NCI-H2171 (cell line): ENCODE data around the gene TSKU.
"Not testable (repeated sequence)": the region's sequence is repeated elsewhere in the genome, so short reads cannot be mapped to it uniquely, and the experiment has no call there.

Experiments
- DNase-seq: peaks from one replicate; lab custom pipeline; 2025; lab: John Stamatoyannopoulos, UW

The TSKU gene

DNA sequence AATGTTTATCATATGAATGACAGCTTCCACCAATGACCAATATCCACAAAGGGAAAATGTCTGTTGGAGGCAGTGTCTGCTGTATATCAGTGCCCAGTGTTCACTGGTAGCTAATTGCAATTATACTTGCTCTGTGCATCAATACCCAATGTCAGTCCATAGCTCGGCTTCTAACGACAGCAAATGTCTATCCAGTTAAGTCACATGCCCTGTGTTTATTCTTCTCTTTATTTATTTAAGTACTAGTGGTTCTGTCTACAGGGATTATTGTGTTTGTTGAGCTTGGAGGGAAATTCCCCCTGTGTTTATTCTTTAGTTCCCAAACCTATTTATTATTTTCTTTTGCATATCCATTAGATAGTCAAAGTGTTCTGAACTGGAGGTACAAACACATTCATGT, 18.6 kb downstream of the TSKU start:
- no peak for DNase-seq

DNA sequence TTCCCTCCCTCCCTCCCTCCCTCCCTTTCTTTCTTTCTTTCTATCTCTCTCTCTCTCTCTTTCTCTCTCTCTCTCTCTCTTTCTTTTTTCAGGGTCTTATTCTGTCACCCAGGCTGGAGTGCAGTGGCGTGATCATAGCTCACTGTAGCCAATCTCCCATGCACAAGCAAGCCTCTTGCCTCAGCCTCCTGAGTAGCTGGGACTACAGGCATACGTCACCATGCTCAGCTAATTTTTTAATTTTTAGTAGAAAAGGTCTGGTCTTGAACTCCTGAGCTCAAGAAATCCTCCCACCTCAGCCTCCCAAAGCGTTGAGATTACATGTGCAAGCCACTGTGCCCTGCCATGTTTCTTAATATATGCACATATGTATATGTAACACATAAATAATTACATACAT, 19.0 kb downstream of the TSKU start:
- DNase-seq = no peak

DNA sequence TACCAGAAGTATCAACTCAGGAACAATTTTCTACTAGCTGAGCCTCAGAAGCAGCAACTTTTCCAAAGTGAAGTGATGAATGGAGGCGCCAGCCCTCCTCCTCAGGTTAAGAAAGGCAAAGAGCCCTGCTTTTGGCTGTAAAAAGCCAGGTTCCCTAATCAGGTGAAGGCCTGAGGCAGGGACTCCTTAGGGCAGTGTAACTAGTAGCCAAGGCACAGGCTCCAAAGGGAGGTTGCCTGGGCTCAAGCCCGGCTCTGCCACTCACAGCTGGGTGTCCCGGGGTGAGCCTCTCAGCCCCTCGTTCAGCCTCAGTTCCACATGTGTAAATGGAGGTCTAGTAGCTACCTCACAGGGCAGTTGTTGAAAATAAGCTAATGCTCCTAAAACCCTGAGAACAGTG, 19.5 kb downstream of the TSKU start:
- DNase-seq = no peak

DNA sequence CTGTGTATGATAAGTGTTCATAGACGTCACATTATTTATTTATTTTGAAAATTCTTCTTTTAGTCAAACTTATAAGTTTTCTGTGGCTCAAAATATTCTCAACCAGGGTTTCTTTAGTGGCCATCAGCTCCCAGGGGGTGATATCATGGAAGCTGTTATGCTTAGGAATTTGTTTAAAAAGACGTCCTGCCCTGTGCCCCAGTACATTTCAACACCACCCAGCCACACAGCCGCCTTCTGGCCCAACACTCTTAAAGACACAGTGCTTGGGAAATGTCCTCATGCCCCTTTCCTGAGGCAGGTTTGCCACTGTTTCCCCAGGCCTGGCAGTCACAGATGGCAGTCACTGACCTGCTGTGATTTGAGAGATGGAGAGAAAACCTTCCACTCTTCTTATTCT, 19.9 kb downstream of the TSKU start:
- DNase-seq = no peak

DNA sequence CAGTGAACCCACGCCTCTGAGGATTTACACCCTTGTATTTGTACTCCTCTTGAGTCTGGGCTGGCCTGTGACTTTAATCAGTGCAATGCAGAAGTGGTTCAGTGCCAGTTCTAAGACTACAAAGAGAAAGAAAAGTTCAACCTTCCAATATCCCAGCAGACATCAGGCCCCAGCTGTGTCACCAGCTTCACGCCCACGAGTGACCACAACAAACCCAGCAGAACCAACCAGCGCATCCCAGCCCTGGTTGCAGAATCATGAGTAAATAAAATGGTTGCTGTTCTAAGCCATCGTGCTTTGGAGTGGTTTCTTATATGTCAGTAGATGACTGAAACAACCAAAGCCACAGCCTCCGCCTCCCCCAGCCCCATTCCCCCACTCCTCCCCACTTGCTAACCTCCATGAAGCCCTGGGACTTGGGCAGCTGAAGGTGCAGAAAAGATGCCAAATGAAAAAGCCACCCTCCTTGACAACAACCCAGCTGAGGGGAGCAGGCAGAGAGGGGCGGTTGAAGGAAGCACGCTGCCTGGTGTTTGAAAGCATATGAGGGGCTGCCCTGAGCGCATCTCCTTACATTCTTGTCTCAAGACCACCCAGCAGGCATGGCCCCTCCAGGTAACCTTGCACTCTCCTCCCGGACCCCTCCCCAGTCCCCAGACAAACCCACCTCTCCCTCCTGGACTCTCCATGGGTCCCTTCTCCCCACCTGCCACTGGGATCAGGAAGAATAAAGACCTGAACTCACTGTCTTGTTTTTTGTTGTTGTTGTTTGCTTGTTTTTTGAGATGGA, 20.9 kb downstream of the TSKU start:
- DNase-seq = no peak

DNA sequence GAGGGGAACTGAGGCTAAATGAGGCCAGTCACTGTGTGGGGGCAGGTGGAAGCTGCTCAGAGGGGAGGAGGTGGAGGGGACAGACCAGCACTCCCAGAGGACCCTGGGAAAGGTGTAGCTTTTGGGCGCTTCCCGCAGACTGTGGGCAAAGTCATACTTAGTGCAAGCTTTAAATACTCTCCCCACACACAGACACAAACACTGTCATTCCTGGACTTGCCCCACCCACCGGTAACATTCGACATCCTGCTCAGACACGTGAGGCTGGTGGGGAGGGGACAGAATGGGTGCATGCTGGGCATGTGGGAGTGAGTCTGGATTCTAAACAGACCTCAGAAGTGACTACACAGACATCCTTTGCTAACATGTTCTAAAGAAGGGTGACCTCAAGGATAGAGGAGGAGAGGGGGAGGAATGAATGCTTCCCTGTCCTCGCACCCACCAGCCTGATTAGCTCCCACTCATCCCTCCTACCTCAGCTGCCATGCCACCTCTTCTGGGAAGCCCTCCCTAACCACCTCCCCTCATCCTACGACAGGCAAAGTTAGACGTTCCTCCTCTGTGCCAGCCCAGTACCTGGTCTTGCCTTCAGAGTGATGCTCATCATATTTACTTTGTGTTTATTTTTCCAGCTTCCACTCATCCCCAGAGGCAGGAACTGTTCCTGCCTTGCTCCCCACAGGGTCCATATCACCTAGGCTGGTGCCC, 22.2 kb downstream of the TSKU start:
- DNase-seq = no peak

DNA sequence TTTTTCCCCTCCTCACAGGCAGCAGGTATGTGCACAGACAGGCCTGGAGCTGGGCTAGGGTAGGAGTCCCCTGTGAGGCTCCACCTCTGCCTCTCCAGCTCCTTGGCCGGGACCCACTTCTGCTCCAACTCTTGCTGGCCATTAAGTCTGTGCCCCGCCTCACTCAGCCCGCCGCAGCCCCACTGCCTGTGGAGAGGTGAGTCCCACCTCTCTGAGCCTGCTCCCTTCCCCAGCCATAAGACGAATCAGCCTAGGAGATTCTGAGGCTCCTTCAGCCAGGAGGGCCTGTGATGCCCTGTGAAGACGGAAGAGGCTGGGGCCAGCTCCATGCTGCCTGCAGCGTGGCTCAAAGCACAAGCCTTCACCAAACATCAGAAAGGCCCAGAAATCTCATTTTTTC, 23.0 kb downstream of the TSKU start:
- no peak for DNase-seq

DNA sequence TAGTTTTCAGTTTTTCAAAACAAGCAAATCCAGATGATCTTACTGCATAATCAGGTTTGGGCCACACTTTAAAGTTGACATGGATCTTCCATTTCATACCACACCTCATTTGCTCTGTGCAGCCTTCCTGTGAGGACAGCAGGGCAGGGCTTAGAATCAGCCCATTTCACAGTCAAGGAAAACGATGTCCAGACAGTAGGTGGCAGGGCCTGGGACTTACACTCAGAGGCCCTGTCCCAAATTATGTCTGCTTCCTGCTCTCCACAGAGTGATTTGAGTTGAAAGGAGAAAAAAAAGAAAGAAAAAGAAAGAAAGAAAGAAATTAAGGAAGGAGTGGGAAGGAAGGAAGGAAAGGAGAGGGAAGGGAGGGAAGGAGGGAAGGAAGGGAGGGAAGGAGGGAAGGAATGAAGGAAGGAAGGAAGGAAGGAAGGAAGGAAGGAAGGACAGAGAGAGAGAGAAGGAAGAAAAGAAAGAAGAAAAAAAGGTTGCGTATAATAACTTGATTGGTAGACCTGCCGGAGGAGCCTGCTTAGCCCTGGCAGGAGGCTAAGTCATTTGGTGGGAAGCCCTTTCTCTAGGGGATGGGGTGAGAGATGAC, 23.6 kb downstream of the TSKU start:
- DNase-seq = no peak

DNA sequence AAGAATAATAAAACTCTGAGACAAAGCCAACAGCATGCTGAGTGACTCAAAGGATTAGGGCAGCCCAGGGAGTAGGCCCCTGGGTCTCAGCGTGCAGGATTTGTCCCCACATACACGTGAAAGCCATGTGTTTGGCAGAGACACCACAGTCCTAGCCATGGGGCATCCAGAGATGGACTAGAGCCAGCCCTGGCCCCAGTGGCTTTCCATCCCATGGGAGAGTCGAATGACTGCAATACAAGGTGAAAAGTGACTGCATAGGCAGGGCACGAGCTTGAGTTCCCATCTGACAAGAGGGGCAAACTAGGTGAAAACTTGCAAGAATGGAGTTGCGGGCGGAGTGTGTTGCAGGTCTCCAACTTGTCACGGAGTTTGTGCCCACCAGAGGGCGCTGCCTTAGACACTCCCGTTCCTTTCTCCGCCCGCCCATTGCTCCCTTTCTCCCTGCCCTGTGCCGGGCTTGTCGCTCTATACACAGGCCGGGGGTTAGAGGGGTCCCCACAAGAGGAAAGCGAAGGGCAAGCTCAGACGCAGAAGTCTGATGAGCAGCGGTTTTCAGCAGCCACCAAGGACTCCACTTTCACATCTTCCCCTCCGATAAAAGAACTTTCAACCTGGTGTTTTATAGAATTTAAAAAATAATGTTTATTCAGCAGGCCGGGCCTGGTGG, 24.2 kb downstream of the TSKU start:
- DNase-seq = no peak

DNA sequence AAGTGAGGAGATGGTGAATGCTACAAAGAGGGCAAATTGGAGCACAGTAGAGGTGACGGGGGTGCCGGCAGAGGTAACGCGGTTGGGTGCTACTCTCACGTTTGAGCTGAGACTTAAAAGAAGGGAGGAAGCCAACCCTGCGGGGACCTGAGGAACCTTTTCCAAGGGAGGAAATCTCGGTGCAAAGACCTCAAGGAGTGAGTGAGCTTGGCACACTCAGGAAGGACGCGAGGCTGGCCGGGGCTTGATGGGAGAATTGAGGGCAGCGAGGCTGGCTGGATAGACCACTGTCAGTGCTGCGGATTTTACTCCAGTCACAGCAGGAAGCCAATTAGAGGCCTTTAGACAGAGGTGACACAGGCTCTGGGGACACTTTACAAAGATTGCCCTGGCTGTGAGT, 25.0 kb downstream of the TSKU start:
- DNase-seq = no peak

DNA sequence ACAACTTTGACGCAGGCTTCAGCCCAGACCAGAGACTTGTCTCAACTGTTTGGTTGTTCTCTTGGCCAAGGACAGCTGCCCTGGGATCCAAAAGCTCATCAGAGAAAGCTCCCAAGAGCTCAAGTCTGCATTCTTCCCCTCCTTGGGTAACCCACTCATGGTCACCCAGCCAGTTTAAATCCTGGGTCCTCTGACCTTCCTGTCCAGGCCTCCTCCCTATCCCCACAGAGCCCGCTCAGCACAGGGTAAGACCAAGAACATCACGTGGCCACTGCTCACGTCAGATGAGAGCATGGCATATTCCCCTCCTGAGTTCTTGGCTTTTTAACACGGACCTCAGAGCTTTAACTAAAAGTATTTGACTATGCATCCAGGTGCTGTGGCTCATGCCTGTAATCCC, 25.8 kb downstream of the TSKU start:
- DNase-seq = no peak

DNA sequence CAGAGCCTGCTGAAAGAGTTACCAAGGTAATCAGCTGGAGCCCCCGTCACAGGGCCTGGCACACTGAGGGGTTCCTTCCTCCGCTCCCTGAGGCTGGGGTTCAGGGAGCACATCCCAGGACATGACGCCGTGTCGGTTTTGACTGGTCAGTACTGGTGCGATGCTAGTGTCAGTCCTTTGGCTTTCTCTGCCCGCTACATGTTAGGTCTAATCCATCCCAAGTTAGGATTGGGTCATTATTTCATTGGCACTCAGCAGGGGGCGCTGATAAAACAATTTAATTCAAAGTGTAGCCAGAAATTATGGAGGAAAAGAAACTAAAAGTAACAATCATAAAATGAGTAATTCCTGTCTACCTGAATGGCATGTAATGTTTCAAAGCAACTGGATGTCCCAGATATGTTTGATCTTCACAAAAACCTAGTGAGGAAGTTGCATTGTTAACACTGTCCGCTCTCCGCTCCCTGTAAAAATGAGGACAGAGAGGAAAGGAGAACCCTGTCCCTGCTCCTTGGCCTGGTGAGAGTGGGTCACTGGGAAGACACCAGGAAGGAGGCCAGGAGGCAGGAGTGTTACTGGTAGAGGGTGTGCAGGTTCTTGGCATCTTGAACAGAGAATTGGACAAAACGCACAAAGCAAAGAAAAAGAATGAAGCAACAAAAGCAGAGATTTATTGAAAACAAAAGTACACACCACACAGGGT, 27.1 kb downstream of the TSKU start:
- DNase-seq = no peak

DNA sequence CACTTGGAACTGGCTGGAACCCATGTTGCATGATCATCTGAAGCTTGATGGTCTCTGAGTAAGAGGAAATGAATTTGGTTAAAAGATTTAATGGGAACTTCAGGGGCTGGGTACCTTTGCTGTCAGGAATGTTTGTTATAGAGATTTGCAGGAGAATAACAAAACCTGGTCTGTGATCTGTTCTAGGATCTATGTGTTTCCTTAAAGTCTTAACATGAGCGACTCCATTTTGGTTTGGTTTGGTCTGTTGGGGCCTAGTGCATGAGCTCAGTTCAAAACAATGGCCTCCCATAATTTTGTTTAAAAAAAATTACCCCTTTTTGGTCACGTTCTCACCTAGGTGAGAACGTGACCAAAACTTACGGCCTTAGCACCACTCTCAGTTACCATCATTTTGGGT, 28.1 kb downstream of the TSKU start:
- no peak for DNase-seq

DNA sequence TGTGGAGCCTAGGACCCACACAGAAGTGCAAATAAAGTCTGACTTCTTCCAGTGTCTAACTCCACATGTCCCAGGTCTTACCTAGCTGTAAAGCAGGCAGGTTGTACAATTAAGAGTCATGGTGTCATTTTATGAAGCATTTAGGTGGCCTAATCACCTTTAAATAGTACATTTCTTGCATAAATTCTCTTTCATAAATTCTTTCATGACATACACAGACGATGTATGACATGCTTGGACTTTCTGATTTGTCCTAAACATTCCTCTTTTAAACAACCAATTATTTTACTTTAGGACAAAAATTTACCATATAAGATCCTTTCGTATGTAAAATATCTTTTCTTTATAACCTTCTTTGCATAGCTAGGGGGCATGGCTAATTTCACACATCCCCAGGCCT, 31.3 kb downstream of the TSKU start:
- DNase-seq = no peak

DNA sequence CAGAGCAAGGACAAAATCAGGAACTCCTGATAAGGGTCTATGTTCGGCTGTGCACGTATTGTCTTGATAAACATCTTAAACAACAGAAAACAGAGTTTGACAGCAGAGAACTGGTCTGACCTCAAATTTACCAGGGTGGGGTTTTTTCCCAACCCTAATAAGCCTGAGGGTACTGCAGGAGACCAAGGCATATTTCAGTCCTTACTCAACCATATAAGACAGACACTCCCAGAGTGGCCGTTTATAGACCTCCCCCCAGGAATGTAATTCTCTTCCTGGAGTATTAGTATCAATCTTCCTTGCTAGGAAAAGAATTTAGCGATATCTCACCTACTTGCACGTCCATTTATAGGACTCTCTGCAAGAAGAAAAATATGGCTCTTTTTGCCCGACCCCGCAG, 32.5 kb downstream of the TSKU start:
- DNase-seq = not testable (repeated sequence)

DNA sequence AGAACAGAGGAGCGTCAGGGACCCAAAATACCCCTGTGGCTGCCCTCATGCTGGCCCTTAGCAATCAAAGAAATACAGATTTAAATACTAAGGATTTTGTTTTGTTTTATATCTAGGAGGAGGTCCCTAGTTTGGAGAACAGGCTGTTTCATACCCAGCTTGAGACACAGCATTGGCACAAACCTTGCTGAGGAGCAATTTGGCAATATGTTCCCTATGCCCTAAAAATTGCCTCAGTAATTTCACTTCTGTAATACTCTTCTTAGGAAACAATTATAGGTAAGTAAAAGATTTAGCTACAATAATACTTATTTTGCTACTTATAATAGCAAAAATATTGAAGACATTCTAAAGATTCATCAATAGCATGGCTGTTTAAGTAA, 37.0 kb downstream of the TSKU start:
- DNase-seq = no peak

DNA sequence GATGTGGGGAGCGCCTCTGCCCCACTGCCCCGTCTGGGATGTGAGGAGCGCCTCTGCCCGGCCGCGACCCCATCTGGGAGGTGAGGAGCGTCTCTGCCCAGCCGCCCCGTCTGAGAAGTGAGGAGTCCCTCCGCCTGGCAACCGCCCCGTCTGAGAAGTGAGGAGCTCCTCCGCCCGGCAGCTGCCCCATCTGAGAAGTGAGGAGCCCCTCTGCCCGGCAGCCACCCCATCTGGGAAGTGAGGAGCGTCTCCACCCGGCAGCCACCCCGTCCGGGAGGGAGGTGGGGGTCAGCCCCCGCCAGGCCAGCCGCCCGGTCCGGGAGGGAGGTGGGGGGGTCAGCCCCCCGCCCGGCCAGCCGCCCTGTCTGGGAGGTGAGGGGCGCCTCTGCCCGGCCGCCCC, 38.2 kb downstream of the TSKU start:
- not testable (repeated sequence) for DNase-seq

DNA sequence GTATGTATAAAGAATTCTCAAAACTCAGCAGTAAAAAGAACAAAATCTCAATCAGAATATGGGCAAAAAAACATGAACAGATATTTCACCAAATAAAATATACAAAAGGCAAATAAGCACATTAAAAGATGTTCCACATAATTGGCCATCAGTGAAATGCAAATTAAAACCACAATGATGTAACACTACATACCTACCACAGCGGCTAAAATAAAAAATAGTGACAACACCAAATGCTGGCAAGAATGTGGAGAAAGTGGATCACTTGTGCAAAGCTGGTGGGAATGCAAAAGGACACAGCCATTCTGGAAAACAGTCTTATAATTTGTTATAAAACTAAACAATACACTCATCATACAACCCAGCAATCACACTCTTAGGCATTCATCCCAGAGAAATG, 39.2 kb downstream of the TSKU start:
- no peak for DNase-seq

DNA sequence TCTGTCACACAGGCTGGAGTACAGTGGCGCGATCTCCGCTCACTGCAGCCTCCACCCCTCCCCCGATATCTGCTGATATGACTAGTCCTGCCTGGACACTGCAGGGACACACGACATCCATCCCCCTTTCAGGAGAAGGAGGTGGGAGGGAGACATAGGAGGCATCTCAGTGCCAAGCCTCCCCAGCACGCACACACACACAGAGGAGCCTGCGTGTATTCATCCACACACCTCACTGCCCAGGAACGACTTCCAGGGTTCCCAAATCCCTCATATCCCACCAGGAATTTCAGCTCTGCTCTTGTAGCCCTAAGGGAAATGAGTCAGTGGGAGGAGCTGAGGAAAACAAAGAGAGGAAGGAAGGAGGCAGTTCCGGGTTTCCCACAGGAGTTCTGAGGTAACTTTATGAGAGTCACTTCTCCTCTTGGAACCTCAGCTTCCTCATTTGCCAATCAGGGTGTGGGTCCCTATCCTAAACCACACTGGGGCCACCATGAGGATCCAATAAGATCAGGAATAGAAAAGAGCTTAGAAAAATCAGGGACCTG, 40.4 kb downstream of the TSKU start:
- DNase-seq = no peak

DNA sequence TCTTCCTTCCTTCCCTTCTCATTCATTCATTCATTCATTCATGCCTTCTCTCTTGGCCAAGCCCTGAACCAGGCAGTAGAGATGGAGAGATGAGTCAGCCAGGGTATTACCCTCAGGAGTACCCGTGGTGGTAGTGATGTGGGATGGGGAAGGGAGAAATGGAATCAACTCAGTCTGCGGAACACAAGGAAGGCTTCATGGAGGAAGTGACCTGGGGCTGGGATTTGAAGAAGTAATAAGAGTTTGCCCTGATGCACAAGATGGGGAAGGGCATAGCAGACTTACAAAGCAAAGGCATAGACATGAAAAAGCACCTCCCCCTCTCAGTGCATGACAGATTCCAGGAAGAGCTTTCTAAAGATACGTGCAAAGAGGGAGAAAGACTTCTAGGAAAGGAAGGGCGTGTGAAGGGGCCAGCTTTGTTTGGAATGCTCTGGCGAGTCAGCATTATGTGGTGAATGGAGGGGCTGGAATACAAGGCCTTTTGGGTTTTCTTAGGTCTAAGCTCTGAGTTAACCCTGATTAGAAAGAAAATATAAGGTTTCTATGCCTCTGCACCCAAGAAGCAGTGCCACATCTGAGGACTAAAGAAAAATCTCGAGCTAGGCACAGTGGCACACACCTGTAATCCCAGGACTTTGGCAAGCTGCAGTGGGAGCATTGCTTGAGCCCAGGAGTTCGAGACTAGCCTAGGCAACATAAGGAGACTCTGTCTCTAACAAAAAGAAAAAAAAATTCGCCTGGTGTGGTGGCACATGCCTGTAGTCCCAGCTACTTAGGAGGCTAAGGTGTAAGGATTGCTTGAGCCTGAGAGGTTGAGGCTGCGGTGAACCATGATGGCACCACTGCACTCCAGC, 41.2 kb downstream of the TSKU start:
- no peak for DNase-seq
